HL-60 (cell line): ENCODE measurements around the gene GNB1.

Source experiments
- CTCF ChIP-seq: IDR thresholded peaks from one replicate; pipeline ENCODE4 v1.5.1; 2011; ENCODE audit warnings: low read length, control low read depth, inconsistent platforms; ENCODE audit not compliant: insufficient read depth
- POLR2AphosphoS5 ChIP-seq: IDR thresholded peaks from 2 replicates; pipeline ENCODE4 v1.6.1; 2012; ENCODE audit warnings: low read depth
- TF ChIP-seq, protein P1 (sequence below): IDR thresholded peaks from 2 replicates; pipeline ENCODE4 v1.6.1; 2012; ENCODE audit warnings: low read depth; ENCODE audit not compliant: insufficient replicate concordance

DNA sequence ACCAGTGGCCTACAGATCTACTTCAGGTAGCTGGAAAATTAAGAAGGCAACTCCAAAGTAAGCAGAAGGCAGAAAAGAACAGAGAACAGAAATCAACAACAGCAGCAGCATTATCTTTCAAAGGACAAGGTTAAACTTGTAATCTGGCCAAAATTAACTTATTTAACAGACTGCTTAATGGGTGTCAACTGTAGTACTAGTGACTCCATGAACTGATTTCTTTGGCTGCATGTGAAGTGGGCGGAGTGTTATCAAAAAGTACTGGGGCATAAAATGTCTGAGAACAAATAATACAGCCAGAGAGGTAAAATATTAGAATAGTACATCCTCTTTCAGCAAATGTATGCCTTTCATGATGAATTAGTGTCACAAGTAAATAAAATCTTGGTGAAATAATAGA lies 88.0 kb downstream of the GNB1 start:
- no peak for TF ChIP-seq CTCF
- no peak for TF ChIP-seq POLR2AphosphoS5
- TF ChIP-seq, protein P1, sequence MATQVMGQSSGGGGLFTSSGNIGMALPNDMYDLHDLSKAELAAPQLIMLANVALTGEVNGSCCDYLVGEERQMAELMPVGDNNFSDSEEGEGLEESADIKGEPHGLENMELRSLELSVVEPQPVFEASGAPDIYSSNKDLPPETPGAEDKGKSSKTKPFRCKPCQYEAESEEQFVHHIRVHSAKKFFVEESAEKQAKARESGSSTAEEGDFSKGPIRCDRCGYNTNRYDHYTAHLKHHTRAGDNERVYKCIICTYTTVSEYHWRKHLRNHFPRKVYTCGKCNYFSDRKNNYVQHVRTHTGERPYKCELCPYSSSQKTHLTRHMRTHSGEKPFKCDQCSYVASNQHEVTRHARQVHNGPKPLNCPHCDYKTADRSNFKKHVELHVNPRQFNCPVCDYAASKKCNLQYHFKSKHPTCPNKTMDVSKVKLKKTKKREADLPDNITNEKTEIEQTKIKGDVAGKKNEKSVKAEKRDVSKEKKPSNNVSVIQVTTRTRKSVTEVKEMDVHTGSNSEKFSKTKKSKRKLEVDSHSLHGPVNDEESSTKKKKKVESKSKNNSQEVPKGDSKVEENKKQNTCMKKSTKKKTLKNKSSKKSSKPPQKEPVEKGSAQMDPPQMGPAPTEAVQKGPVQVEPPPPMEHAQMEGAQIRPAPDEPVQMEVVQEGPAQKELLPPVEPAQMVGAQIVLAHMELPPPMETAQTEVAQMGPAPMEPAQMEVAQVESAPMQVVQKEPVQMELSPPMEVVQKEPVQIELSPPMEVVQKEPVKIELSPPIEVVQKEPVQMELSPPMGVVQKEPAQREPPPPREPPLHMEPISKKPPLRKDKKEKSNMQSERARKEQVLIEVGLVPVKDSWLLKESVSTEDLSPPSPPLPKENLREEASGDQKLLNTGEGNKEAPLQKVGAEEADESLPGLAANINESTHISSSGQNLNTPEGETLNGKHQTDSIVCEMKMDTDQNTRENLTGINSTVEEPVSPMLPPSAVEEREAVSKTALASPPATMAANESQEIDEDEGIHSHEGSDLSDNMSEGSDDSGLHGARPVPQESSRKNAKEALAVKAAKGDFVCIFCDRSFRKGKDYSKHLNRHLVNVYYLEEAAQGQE: no peak
